ENCODE data around the gene LECT2.

GRCh38 chr5:135944564-135944963, 10.2 kb downstream of the LECT2 start:
- TF ChIP-seq, protein P1, sequence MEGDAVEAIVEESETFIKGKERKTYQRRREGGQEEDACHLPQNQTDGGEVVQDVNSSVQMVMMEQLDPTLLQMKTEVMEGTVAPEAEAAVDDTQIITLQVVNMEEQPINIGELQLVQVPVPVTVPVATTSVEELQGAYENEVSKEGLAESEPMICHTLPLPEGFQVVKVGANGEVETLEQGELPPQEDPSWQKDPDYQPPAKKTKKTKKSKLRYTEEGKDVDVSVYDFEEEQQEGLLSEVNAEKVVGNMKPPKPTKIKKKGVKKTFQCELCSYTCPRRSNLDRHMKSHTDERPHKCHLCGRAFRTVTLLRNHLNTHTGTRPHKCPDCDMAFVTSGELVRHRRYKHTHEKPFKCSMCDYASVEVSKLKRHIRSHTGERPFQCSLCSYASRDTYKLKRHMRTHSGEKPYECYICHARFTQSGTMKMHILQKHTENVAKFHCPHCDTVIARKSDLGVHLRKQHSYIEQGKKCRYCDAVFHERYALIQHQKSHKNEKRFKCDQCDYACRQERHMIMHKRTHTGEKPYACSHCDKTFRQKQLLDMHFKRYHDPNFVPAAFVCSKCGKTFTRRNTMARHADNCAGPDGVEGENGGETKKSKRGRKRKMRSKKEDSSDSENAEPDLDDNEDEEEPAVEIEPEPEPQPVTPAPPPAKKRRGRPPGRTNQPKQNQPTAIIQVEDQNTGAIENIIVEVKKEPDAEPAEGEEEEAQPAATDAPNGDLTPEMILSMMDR (conservative IDR thresholded peaks at IDR 0.05; ENCODE audit: low read length): no peak
- TF ChIP-seq EZH2phosphoT487 (IDR thresholded peaks at IDR 0.05; ENCODE audit: borderline replicate concordance, low read depth, low read length): no peak
